NCI-H2196 (cell line): Measurements from ENCODE around the gene DLGAP1.
A peak's percentile ranks its signal among the peaks of the same experiment; 100 is the strongest.

ENCODE experiments used
- DNase-seq: peaks from one replicate; lab custom pipeline; 2025; ENCODE audit not compliant: unreplicated experiment; lab: John Stamatoyannopoulos, UW

The DLGAP1 gene

GRCh38 chr18:3578621-3579020 lies 876.5 kb downstream of the DLGAP1 start:
- no peak for DNase-seq

- no peak for DNase-seq
Observed at GRCh38 chr18:3577281-3577855, 877.7 kb downstream of the DLGAP1 start.

- DNase-seq = no peak
Observed at GRCh38 chr18:3572761-3573160, 882.3 kb downstream of the DLGAP1 start.

GRCh38 chr18:3566851-3567250 lies 888.3 kb downstream of the DLGAP1 start:
- DNase-seq = no peak

GRCh38 chr18:3560755-3561154 lies 894.4 kb downstream of the DLGAP1 start:
- no peak for DNase-seq

- DNase-seq = no peak
Observed at GRCh38 chr18:3554811-3555427, 900.2 kb downstream of the DLGAP1 start.

- DNase-seq = no peak
Observed at GRCh38 chr18:3554091-3554601, 901.0 kb downstream of the DLGAP1 start.

- no peak for DNase-seq
Observed at GRCh38 chr18:3552305-3552704, 902.8 kb downstream of the DLGAP1 start.

- DNase-seq = no peak
Observed at GRCh38 chr18:3547891-3548615, 907.1 kb downstream of the DLGAP1 start.

- DNase-seq = no peak
Observed at GRCh38 chr18:3546106-3546505, 909.0 kb downstream of the DLGAP1 start.

- no peak for DNase-seq
Observed at GRCh38 chr18:3544537-3544936, 910.6 kb downstream of the DLGAP1 start.

- no peak for DNase-seq
Observed at GRCh38 chr18:3541549-3542386, 913.3 kb downstream of the DLGAP1 start.

GRCh38 chr18:3540805-3541548 lies 914.1 kb downstream of the DLGAP1 start:
- DNase-seq = peak; percentile 76

- DNase-seq = no peak
Observed at GRCh38 chr18:3538954-3539617, 916.0 kb downstream of the DLGAP1 start.

- no peak for DNase-seq
Observed at GRCh38 chr18:3538456-3538855, 916.7 kb downstream of the DLGAP1 start.

GRCh38 chr18:3530807-3531206 lies 924.3 kb downstream of the DLGAP1 start:
- DNase-seq = no peak

GRCh38 chr18:3529601-3530000 lies 925.5 kb downstream of the DLGAP1 start:
- DNase-seq = peak; percentile 83

GRCh38 chr18:3529077-3529476 lies 926.0 kb downstream of the DLGAP1 start:
- DNase-seq = no peak

- DNase-seq = peak; percentile 51
Observed at GRCh38 chr18:3528231-3528630, 926.9 kb downstream of the DLGAP1 start.
